H9 (cell line): Measurements from ENCODE around the gene MSANTD2. TPM values are rescaled to one million over a fixed set of nuclear protein-coding genes. Genes with fewer than 3 reads are reported as not detected.

Experiments
- DNase-seq: peaks from one replicate; pipeline ENCODE4 v3.0.0-alpha.2; 2017
- H2AFZ ChIP-seq: one replicate; pipeline ENCODE4 v1.6.1; 2013; ENCODE audit warnings: mild to moderate bottlenecking, low read length, control low read depth, moderate library complexity
- H2AK5ac ChIP-seq: 2 replicates; pipeline ENCODE4 v1.6.1; 2013; ENCODE audit warnings: low read length, control low read depth, mixed read lengths; ENCODE audit not compliant: insufficient read length
- H2BK120ac ChIP-seq: one replicate; pipeline ENCODE4 v1.6.1; 2013; ENCODE audit warnings: low read depth, mild to moderate bottlenecking, low read length, control low read depth, inconsistent platforms; ENCODE audit not compliant: poor library complexity, severe bottlenecking
- H2BK12ac ChIP-seq: 2 replicates; pipeline ENCODE4 v1.6.1; 2013; ENCODE audit warnings: low read length, control low read depth, mixed read lengths, low read depth; ENCODE audit not compliant: insufficient read length
- H2BK15ac ChIP-seq: 2 replicates; pipeline ENCODE4 v1.6.1; 2013; ENCODE audit warnings: low read depth, low read length, control low read depth
- H2BK20ac ChIP-seq: one replicate; pipeline ENCODE4 v1.6.1; 2013; ENCODE audit warnings: low read depth, mild to moderate bottlenecking, low read length, control low read depth, inconsistent platforms; ENCODE audit not compliant: poor library complexity, severe bottlenecking
- H2BK5ac ChIP-seq: 2 replicates; pipeline ENCODE4 v1.6.1; 2013; ENCODE audit warnings: low read length, control low read depth, mixed read lengths; ENCODE audit not compliant: insufficient read length
- H3K14ac ChIP-seq: 2 replicates; pipeline ENCODE4 v1.6.1; 2013; ENCODE audit warnings: low read length, control low read depth; ENCODE audit not compliant: insufficient read depth
- H3K18ac ChIP-seq: 2 replicates; pipeline ENCODE4 v1.6.1; 2013; ENCODE audit warnings: low read depth, mild to moderate bottlenecking, mixed read lengths, low read length, control low read depth; ENCODE audit not compliant: insufficient read length
- H3K23ac ChIP-seq: 2 replicates; pipeline ENCODE4 v1.6.1; 2013; ENCODE audit warnings: low read length, control low read depth, mixed read lengths, low read depth; ENCODE audit not compliant: insufficient read length
- H3K23me2 ChIP-seq: 2 replicates; pipeline ENCODE4 v1.6.1; 2013; ENCODE audit warnings: low read depth, mild to moderate bottlenecking, mixed read lengths, low read length, control low read depth; ENCODE audit not compliant: insufficient read length, poor library complexity, severe bottlenecking
- H3K27ac ChIP-seq: 2 replicates; pipeline ENCODE4 v1.5.1; 2013; ENCODE audit warnings: low read length, control low read depth, mixed read lengths, low read depth; ENCODE audit not compliant: insufficient read length
- H3K27me3 ChIP-seq: 2 replicates; pipeline ENCODE4 v1.6.1; 2013; ENCODE audit warnings: low read length, control low read depth, inconsistent platforms; ENCODE audit not compliant: insufficient read depth
- H3K4ac ChIP-seq: 2 replicates; pipeline ENCODE4 v1.6.1; 2013; ENCODE audit warnings: low read depth, mild to moderate bottlenecking, control low read depth, inconsistent platforms, low read length, moderate library complexity
- H3K4me1 ChIP-seq: 2 replicates; pipeline ENCODE4 v1.6.1; 2013; ENCODE audit warnings: low read length, control low read depth, inconsistent platforms; ENCODE audit not compliant: insufficient read depth
- H3K4me2 ChIP-seq: 2 replicates; pipeline ENCODE4 v1.6.1; 2013; ENCODE audit warnings: low read length, control low read depth, mixed read lengths; ENCODE audit not compliant: insufficient read length, insufficient read depth
- H3K56ac ChIP-seq: 2 replicates; pipeline ENCODE4 v1.6.1; 2013; ENCODE audit warnings: low read depth, mild to moderate bottlenecking, mixed read lengths, low read length, control low read depth; ENCODE audit not compliant: insufficient read length
- H3K79me1 ChIP-seq: 2 replicates; pipeline ENCODE4 v1.6.1; 2013; ENCODE audit warnings: low read depth, mild to moderate bottlenecking, moderate library complexity, low read length, control low read depth, inconsistent platforms; ENCODE audit not compliant: insufficient read depth, poor library complexity, severe bottlenecking
- H3K79me2 ChIP-seq: 2 replicates; pipeline ENCODE4 v1.6.1; 2013; ENCODE audit warnings: low read length, control low read depth, inconsistent platforms; ENCODE audit not compliant: insufficient read depth
- H3K9ac ChIP-seq: 2 replicates; pipeline ENCODE4 v1.6.1; 2013; ENCODE audit warnings: low read length, control low read depth, mixed read lengths; ENCODE audit not compliant: insufficient read length; ENCODE audit errors: extremely low read depth
- H3K9me3 ChIP-seq: one replicate; pipeline ENCODE4 v1.6.1; 2013; ENCODE audit warnings: low read depth, low read length, inconsistent platforms; ENCODE audit not compliant: control insufficient read depth
- H3T11ph ChIP-seq: one replicate; pipeline ENCODE4 v1.6.1; 2013; ENCODE audit warnings: mild to moderate bottlenecking, low read length, control low read depth, inconsistent platforms
- H4K20me1 ChIP-seq: one replicate; pipeline ENCODE4 v1.6.1; 2013; ENCODE audit not compliant: control insufficient read depth, insufficient read length, insufficient read depth
- H4K5ac ChIP-seq: 2 replicates; pipeline ENCODE4 v1.6.1; 2013; ENCODE audit warnings: low read depth, mild to moderate bottlenecking, mixed read lengths, low read length, control low read depth; ENCODE audit not compliant: insufficient read length
- H4K8ac ChIP-seq: replicated peaks from 2 replicates; pipeline ENCODE4 v1.6.1; 2013; ENCODE audit warnings: low read length, control low read depth, mixed read lengths, low read depth; ENCODE audit not compliant: insufficient read length
- H4K91ac ChIP-seq: 2 replicates; pipeline ENCODE4 v1.6.1; 2013; ENCODE audit warnings: low read depth, mild to moderate bottlenecking, moderate library complexity, mixed read lengths, low read length, control low read depth; ENCODE audit not compliant: insufficient read length
- H3K27ac Mint-ChIP-seq, 3 experiments: 2 replicates in 2 of 3; 3 replicates in 1 of 3; pipeline ENCODE4 v1.8.0; 2020 to 2021; ENCODE audit warnings: mixed read lengths in 3 of 3, mild to moderate bottlenecking in 1 of 3, moderate library complexity in 1 of 3
- H3K27me3 Mint-ChIP-seq: 2 replicates; pipeline ENCODE4 v1.8.0; 2021; ENCODE audit warnings: low read depth, mild to moderate bottlenecking, moderate library complexity, mixed read lengths
- H3K36me3 Mint-ChIP-seq, 3 experiments: 2 replicates in 2 of 3; 3 replicates in 1 of 3; pipeline ENCODE4 v1.8.0; 2020 to 2021; ENCODE audit warnings: low read depth in 3 of 3, mixed read lengths in 3 of 3; ENCODE audit not compliant: insufficient read depth in 1 of 3
- H3K4me1 Mint-ChIP-seq, 2 experiments: 2 replicates each; pipeline ENCODE4 v1.8.0; 2020; ENCODE audit warnings: mixed read lengths in 2 of 2
- H3K4me3 Mint-ChIP-seq, 2 experiments: 2 replicates in 1 of 2; 3 replicates in 1 of 2; pipeline ENCODE4 v1.8.0; 2020 to 2021; ENCODE audit warnings: mild to moderate bottlenecking in 2 of 2, mixed read lengths in 2 of 2, moderate library complexity in 1 of 2
- H3K9me3 Mint-ChIP-seq, 2 experiments: 2 replicates in 1 of 2; 3 replicates in 1 of 2; pipeline ENCODE4 v1.8.0; 2020; ENCODE audit warnings: mild to moderate bottlenecking in 2 of 2, mixed read lengths in 2 of 2, moderate library complexity in 1 of 2
- CTCF ChIP-seq: fragments of 200-600 bp; sonication (generic); conservative IDR thresholded peaks from 3 replicates; pipeline ENCODE4 v1.8.0; 2021; ENCODE audit warnings: antibody characterized with exemption, mild to moderate bottlenecking
- WGBS: extraction: QIAGEN DNeasy Blood & Tissue Kit; methylation state at CpG from one replicate; pipeline ENCODE4 v1.1.7; 2013; ENCODE audit warnings: missing lambda C conversion rate, low lambda C conversion rate, mixed read lengths; ENCODE audit not compliant: insufficient read length; ENCODE audit errors: extremely low coverage; 5-methylcytosine and 5-hydroxymethylcytosine counted together
- total RNA-seq: library from RNA; stranded (reverse); gene quantifications from 2 replicates; pipeline ENCODE4 v1.2.1, GENCODE V29; 2021

MSANTD2 gene
- total RNA-seq, 1 experiment from 2014 or later: 18.1 TPM

- no peak overlapping the region for H2AK5ac ChIP-seq
- H2BK120ac ChIP-seq: no peak overlapping the region
- Mint-ChIP-seq H3K9me3 (no peaks in the 10 kb centered on the region), H3K4me1 (no peaks in the 10 kb centered on the region), H3K27ac (no peak overlapping the region), H3K36me3 (peaks cover 14 to 51% (median 29%) of the 10 kb centered on the region in 3 experiments; a peak in 6 of 7 replicates), H3K27me3 (no peaks in the 10 kb centered on the region), H3K4me3 (no peak overlapping the region)
- H3K23ac ChIP-seq: no peak overlapping the region
- no CpG with 5 or more reads among the region's 8 CpGs for WGBS
- H2BK12ac ChIP-seq: no peak overlapping the region
- no peak overlapping the region for H3K4ac ChIP-seq
- H4K5ac ChIP-seq: no peak overlapping the region
- H3K27me3 ChIP-seq: no peaks in the 10 kb centered on the region
- H3K56ac ChIP-seq: no peak overlapping the region
- H4K8ac ChIP-seq: no peak overlapping the region
- no peak overlapping the region for H3K27ac ChIP-seq
- H3K23me2 ChIP-seq: no peaks in the 10 kb centered on the region
- H3K4me2 ChIP-seq: no peak overlapping the region
- H4K20me1 ChIP-seq: no peaks in the 10 kb centered on the region
- no peak overlapping the region for H2AFZ ChIP-seq
- no peak overlapping the region for H4K91ac ChIP-seq
- no peak overlapping the region for H2BK15ac ChIP-seq
- H3K79me1 ChIP-seq: no peaks in the 10 kb centered on the region
- no peak overlapping the region for H2BK5ac ChIP-seq
- no peaks in the 10 kb centered on the region for H3K9me3 ChIP-seq
- no peak for DNase-seq
- H3T11ph ChIP-seq: no peak overlapping the region
- H3K4me1 ChIP-seq: no peaks in the 10 kb centered on the region
- H3K9ac ChIP-seq: no peak overlapping the region
- no peak overlapping the region for H2BK20ac ChIP-seq
- TF ChIP-seq CTCF: no peak
- H3K79me2 ChIP-seq: no peaks in the 10 kb centered on the region
- no peak overlapping the region for H3K18ac ChIP-seq
- H3K14ac ChIP-seq: no peak overlapping the region
These were observed 30.1 kb downstream of the MSANTD2 start for GRCh38 chr11:124769806-124770774.
